A673 (cell line): ENCODE measurements around the gene EEF2KMT. TPM values are rescaled to one million over a fixed set of nuclear protein-coding genes. Genes with fewer than 3 reads are reported as not detected.

Experiments used
- BruUV-seq: library from RNA; stranded (reverse); fragments of 400-500 nt; replicated peaks from 2 replicates; lab custom pipeline; 2021; lab: Mats Ljungman, UMichigan
- CTCF ChIA-PET: fragments of 300-600 bp; sonication (Branson Sonifier 250); formaldehyde crosslinking; loops from one replicate; lab custom pipeline; 2022; ENCODE audit warnings: antibody characterized with exemption; lab: Charles Lee
- POLR2A ChIA-PET: fragments of 300-600 bp; sonication (Branson Sonifier 250); formaldehyde crosslinking; loops from one replicate; lab custom pipeline; 2022; ENCODE audit warnings: antibody characterized with exemption; ENCODE audit not compliant: low non-redundant PET; lab: Charles Lee
- DNase-seq: peaks from one replicate; pipeline ENCODE4 v3.0.0-alpha.2; 2015; ENCODE audit warnings: low spot score
- H3K27ac ChIP-seq: fragments of 200-600 bp; sonication (generic); 2 replicates; pipeline ENCODE4 v1.5.1; 2016; ENCODE audit warnings: mixed run types, low read depth, mild to moderate bottlenecking, mixed read lengths, antibody characterized with exemption, low read length; ENCODE audit not compliant: poor library complexity, severe bottlenecking
- H3K27me3 ChIP-seq: fragments of 200-600 bp; sonication (generic); replicated peaks from 2 replicates; pipeline ENCODE4 v1.6.1; 2017; ENCODE audit warnings: mixed run types, low read depth, mild to moderate bottlenecking, mixed read lengths, antibody characterized with exemption, low read length; ENCODE audit not compliant: insufficient read depth, poor library complexity
- H3K36me3 ChIP-seq: fragments of 200-600 bp; sonication (generic); 2 replicates; pipeline ENCODE4 v1.6.1; 2016; ENCODE audit warnings: mixed run types, mild to moderate bottlenecking, mixed read lengths, antibody characterized with exemption, low read length; ENCODE audit not compliant: insufficient read depth, poor library complexity, severe bottlenecking
- H3K4me1 ChIP-seq: fragments of 200-600 bp; sonication (generic); 2 replicates; pipeline ENCODE4 v1.6.1; 2017; ENCODE audit warnings: mixed run types, mild to moderate bottlenecking, mixed read lengths, antibody characterized with exemption, low read length; ENCODE audit not compliant: insufficient read depth, poor library complexity, severe bottlenecking
- H3K4me3 ChIP-seq: fragments of 200-600 bp; sonication (generic); 2 replicates; pipeline ENCODE4 v1.5.1; 2016; ENCODE audit warnings: low read depth, mixed run types, mild to moderate bottlenecking, mixed read lengths, low read length; ENCODE audit not compliant: poor library complexity, severe bottlenecking
- H3K9me3 ChIP-seq: fragments of 200-600 bp; sonication (generic); 2 replicates; pipeline ENCODE4 v1.6.1; 2016; ENCODE audit warnings: mixed run types, low read depth, mild to moderate bottlenecking, mixed read lengths, antibody characterized with exemption, low read length; ENCODE audit not compliant: poor library complexity, severe bottlenecking
- EZH2 ChIP-seq: fragments of 200-600 bp; sonication (generic); IDR thresholded peaks from 2 replicates; pipeline ENCODE4 v1.6.1; 2017; ENCODE audit warnings: borderline replicate concordance, low read depth, mild to moderate bottlenecking, mixed read lengths, antibody characterized with exemption, low read length; ENCODE audit not compliant: poor library complexity, severe bottlenecking
- intact Hi-C: fragments of 100-400 bp; cut with micrococcal nuclease; formaldehyde crosslinking; loops from one replicate; pipeline ENCODE4 v1.10.0; 2022; ENCODE audit not compliant: unreplicated experiment
- total RNA-seq: library from RNA; stranded (reverse); gene quantifications from 2 replicates; pipeline ENCODE4 v1.2.3, GENCODE V29; 2021
- TF ChIP-seq, protein P1 (sequence below): fragments of 300-800, 200-600 bp; sonication (generic); conservative IDR thresholded peaks from 2 replicates; pipeline ENCODE4 v1.5.1; 2017; ENCODE audit warnings: low read depth, mild to moderate bottlenecking, antibody characterized with exemption, low read length, moderate library complexity, mixed read lengths

EEF2KMT gene
- total RNA-seq, 1 experiment from 2014 or later: 21.4 TPM

GRCh38 chr16:5073279-5073629 is 24.3 kb downstream of the EEF2KMT start:
- intact Hi-C loops: no loop called here

DNA sequence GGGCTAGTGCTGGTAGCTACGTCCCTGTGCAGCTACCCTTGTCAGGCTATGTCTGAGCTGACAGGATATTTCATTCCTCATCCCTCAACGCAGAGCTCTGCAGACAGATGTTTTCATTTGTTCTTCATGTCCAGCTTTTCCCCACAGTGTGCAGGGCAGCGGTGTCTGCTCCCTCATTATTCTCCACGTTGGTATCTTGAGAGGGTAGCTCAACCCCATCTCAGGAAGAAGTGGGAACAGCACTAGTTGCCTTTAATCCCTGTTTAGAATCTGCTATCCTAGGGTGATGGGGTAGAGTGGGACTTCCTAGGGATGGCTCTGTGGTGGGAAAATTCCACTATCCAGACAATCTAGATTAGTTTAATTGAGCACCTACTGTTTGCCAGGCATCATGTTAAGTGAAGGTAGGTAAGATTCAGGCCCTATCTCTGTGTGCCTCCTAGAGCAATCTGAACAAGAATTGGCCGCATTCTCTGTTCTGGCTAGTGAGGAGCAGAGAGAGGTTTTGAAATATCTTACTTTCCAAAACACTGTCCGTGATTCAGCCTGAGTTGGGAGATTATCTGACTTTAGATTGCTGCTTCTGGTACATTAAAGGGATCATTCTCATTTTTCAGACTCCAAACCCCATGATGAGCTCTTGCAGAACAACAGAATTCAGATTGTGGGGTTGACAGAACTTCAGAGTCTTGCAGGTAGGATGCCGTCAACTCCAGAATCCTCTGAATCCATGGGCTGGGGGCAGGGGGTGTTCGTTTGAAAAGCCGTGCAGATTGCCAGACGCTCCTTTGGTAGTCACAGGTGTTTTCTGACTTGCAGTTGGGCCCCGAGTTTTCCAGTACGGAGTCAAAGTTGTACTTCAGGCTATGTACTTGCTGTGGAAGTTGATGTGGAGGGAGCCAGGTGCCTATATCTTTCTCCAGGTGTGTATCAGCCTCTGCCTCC is 25.0 kb downstream of the EEF2KMT start:
- Histone ChIP-seq H3K36me3 (peaks cover 6% of the 10 kb centered on the region), H3K27ac (peak overlapping the region; percentile 57), H3K4me3 (peak overlapping the region; percentile 69), H3K27me3 (peaks cover 4% of the 10 kb centered on the region), H3K4me1 (peaks cover 3% of the 10 kb centered on the region), H3K9me3 (no peaks in the 10 kb centered on the region)
- BruUV-seq: no TSS peak
- CTCF ChIA-PET: no interaction called here
- DNase-seq: no peak
- intact Hi-C loops: no loop called here
- POLR2A ChIA-PET: no interaction called here
- TF ChIP-seq, protein P1, sequence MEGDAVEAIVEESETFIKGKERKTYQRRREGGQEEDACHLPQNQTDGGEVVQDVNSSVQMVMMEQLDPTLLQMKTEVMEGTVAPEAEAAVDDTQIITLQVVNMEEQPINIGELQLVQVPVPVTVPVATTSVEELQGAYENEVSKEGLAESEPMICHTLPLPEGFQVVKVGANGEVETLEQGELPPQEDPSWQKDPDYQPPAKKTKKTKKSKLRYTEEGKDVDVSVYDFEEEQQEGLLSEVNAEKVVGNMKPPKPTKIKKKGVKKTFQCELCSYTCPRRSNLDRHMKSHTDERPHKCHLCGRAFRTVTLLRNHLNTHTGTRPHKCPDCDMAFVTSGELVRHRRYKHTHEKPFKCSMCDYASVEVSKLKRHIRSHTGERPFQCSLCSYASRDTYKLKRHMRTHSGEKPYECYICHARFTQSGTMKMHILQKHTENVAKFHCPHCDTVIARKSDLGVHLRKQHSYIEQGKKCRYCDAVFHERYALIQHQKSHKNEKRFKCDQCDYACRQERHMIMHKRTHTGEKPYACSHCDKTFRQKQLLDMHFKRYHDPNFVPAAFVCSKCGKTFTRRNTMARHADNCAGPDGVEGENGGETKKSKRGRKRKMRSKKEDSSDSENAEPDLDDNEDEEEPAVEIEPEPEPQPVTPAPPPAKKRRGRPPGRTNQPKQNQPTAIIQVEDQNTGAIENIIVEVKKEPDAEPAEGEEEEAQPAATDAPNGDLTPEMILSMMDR: no peak
- TF ChIP-seq EZH2: no peak

More at GRCh38 chr16:5073279-5073629, 24.3 kb downstream of the EEF2KMT start:
- ChIA-PET CTCF (no interaction called here), POLR2A (no interaction called here)
- no peaks in the 10 kb centered on the region for H3K27me3 ChIP-seq
- no TSS peak for BruUV-seq
- H3K36me3 ChIP-seq: peaks cover 6% of the 10 kb centered on the region
- no peak overlapping the region for H3K27ac ChIP-seq
- peaks cover 3% of the 10 kb centered on the region for H3K4me1 ChIP-seq
- no peak overlapping the region for H3K4me3 ChIP-seq
- DNase-seq: no peak
- TF ChIP-seq, protein P1: no peak
- no peak for TF ChIP-seq EZH2
- H3K9me3 ChIP-seq: no peaks in the 10 kb centered on the region

GRCh38 chr16:5071681-5072333 is 25.8 kb downstream of the EEF2KMT start, which contains the start of gene ALG1:
ALG1 (plus strand) TSS chr16:5071843; CDS start chr16:5071850, 7 bp downstream.
- intact Hi-C loops: no loop called here
- peaks cover 12% of the 10 kb centered on the region for H3K27me3 ChIP-seq
- peak; percentile 91 for DNase-seq
- TSS peak; percentile 42 for BruUV-seq
- H3K9me3 ChIP-seq: no peaks in the 10 kb centered on the region
- no peak for TF ChIP-seq EZH2
- TF ChIP-seq, protein P1: no peak
- ChIA-PET CTCF (no interaction called here), POLR2A (interaction anchor here (0.6 kb wide), 1 partner anchor 41 kb away, joined by 3 read pairs; no protein-coding TSS in a partner anchor)
- peak within 1 kb of the TSS; percentile 57 for H3K27ac ChIP-seq
- H3K36me3 ChIP-seq: peaks cover 2% of the 10 kb centered on the region
- H3K4me1 ChIP-seq: peaks cover 3% of the 10 kb centered on the region
- H3K4me3 ChIP-seq: peak within 1 kb of the TSS; percentile 69
